HG03558 (cell line): ENCODE data around the gene PACSIN3.
"Not testable (repeated sequence)": the region's sequence is repeated elsewhere in the genome, so short reads cannot be mapped to it uniquely, and the experiment has no call there.

Experiments
- ATAC-seq: cut with Tn5 transposase; IDR thresholded peaks from one replicate; pipeline ENCODE4 v1.9.1; 2021; ENCODE audit warnings: moderate number of reproducible peaks; ENCODE audit not compliant: unreplicated experiment; ENCODE audit errors: extremely low read depth

The PACSIN3 gene

DNA sequence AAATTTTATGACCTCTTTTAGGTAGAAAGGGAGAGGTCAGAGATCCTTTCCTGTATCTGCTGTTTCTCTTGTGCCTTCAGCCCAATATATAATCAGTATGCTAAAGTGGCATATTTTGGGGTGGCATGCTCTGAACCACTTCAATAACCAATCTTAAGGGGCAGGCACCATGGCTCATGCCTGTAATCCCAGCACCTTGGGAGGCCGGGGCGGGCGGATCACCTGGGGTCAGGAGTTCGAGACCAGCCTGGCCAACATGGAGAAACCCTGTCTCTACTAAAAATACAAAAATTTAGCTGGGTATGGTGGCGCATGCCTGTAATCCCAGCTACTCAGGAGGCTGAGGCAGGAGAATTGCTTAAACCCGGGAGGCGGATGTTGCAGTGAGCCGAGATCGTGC, 11.9 kb upstream of the PACSIN3 start:
- ATAC-seq, result not testable (repeated sequence)

- no peak for ATAC-seq
These were observed 5.9 kb upstream of the PACSIN3 start for GRCh38 chr11:47192111-47192510.

- not testable (repeated sequence) for ATAC-seq
These were observed 4.9 kb upstream of the PACSIN3 start for GRCh38 chr11:47191137-47191536.

- ATAC-seq, result no peak
These were observed 3.0 kb upstream of the PACSIN3 start for GRCh38 chr11:47189100-47189834.

GRCh38 chr11:47188259-47188658, 2.0 kb upstream of the PACSIN3 start:
- no peak for ATAC-seq

GRCh38 chr11:47187723-47188122, 1.5 kb upstream of the PACSIN3 start:
- no peak for ATAC-seq

GRCh38 chr11:47186700-47187695, 764 bp upstream of the PACSIN3 start:
- no peak for ATAC-seq

- ATAC-seq, result no peak
These were observed 744 bp downstream of the PACSIN3 start for GRCh38 chr11:47185305-47186075.

- no peak for ATAC-seq
These were observed 1.4 kb downstream of the PACSIN3 start for GRCh38 chr11:47184711-47185304.

DNA sequence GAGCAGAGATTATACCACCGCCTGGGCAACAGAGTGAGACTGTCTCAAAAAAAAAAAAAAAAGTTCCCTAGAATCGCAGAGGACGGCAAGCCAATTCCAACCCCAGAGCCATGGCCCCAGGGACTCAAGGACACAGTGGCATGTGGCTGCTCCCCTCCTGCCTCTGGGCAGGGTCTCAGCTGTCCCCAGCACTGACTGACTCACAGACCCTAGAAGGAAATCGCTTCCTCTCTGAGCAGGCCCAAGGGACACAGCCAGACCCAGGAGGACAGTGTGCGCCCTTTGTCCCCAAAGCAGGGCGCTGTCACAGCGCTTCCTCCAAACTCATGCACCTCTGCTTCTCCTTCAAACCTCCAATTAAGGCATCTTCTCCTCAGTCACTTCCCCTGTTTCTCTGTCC, 2.3 kb downstream of the PACSIN3 start:
- no peak for ATAC-seq

DNA sequence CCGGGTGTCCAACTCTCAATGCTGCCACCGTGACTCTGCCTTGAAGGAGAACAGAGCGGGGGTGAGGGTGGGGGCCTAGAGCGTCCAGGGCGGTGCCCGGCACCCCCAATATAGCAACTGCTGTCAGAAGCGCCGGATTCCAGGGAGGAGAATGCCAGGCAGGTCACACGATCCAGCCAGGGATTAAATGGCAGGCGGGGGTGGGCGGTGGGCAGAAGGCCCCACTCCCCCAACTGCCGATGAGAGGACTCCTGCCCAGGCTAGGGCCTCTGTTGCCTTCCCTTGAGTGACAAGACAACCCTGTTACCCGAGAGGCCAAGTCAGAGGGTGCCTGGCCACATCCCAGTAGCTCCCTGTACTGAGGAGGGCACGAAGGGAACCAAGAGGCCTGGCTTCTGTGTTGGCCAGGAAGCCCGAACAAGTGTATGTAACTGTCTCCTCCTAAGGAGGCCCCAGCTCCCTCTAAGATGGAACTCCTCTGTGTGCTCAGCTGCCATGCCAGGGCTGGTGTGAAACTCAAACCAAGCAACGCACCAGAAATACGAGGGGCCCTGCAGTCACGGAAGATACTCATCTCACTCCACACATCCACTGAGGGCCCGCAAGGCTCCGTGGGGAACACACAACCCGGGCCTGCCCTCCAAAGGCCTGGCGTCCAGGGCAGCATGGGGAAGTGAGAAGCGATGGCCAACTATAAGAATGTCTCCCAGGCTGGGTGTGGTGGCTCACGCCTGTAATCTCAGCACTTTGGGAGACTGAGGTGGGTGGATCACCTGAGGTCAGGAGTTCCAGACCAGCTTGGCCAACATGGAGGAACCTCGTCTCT, 3.0 kb downstream of the PACSIN3 start:
- no peak for ATAC-seq

GRCh38 chr11:47182380-47182779, 3.9 kb downstream of the PACSIN3 start:
- ATAC-seq, result no peak

DNA sequence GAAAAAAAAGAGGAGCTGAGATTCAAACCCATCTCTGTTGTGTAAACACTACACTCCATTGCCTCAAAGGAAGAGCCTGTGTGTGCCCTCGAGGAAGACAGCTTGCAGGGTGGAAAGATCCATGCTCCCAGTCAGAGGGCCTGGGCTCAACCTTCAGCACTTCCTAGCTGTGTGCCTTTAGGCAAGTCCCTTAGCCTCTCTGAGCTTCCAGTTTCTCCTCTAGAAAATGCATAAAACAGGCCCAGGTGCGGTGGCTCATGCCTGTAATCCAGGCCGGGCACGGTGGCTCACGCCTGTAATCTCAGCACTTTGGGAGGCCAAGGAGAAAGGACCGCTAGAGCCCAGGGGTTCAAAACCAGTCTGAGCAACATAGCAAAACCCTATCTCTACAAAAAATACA, 5.0 kb downstream of the PACSIN3 start:
- no peak for ATAC-seq

DNA sequence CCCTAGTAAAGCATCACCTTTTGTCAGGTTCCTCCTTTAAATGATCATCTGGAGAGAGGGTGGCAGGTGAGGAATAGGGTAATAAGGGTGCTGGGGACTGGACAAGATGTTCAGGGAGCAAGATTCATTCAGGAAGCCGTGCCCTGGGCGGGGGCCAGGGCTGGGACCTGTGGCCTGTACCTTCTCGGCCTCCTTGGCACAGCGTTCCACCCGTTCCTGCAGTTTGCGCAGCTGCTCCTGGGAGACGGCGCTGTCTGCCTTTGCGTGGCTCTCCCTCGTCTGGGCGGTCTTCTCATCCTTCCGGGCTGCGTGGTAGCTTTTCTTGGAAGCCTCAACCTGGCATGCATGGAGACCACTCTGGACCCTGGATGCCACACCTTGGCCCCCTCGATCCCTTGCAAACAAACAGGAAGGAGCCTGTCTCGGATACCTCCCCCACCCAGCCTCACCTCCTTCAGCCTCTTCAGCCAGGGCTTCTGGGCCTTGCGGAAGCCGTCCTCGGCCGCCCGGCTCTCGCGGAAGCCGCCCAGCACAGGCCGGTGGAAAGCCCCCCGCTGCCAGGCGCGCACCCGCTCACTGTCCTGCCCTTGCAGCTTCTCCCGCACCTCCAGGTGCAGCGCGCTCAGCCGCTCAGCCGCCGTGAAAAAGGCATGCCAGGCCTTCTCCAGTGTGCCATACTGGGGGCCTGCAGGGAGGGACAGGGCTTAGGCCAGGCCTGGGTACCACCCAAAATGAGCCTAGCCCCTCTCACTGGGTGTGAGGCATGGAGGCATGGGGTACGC, 6.0 kb downstream of the PACSIN3 start:
- no peak for ATAC-seq

- no peak for ATAC-seq
These were observed 6.6 kb downstream of the PACSIN3 start for GRCh38 chr11:47179655-47179991.

DNA sequence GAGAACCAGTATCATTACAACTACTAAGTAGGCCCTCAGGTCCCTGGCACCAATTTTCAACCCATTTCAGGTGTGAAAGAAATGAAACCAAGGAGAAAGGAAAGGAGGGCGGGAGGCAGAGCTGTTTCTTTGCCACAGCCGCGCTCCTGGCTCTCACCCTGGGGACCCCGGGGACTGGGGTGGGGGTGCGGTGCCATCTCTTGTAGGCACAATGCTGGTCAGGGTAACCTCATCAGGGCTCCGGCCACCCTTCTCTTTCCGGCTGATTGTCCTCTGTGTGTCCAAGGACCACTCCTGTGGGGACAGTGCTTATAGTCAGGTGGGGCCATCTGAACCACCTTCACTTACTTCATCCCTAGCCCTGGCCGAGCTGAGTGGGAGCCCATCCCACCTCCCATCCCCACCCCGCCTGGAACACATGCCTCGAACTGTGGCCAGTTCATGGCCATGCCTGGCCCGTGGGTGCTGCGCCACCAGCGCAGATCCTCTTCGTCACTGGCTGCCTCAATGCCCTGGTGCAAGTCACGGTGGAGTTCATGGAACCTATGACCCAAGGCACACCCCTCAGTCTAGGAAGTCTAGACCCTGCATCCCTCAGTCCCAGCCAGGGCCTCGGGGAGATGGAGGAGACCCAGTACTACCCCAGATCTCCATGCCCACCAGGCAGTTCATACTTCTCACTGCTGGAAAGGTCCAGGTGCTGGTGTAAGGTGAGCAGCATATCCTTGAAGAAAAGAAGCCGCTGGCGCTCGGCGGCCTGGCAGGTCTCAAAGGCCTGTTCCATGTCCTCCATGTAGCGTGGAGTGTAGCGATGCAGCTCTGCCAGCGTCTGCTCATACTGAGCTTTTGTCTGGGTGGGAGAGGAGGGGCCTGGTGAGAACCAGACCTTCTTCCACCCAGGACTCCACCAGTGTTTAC, 7.2 kb downstream of the PACSIN3 start:
- ATAC-seq, result no peak

- no peak for ATAC-seq
These were observed 7.9 kb downstream of the PACSIN3 start for GRCh38 chr11:47178316-47178715.

DNA sequence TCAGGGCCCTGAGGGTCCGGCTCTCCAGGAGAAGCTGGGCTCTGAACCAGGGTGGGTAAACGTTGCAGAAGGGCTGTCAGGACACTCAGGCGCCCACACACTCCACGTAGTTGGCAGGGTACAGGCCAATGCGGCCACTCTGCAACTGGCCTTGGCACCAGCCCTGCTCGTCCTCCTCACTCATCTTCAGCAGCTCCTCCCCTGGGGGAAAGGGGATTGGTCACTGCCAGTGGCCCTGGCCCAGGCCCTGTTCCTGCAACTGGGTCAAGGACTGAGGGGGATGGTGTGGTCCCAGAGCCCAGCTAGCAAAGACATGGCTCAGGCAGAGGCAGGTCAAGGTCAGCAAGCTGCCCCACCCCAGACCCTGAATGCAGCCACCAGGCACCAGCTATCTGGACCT, 8.4 kb downstream of the PACSIN3 start:
- no peak for ATAC-seq
